Omental fat pad (tissue), 4 donors: ENCODE measurements around the gene TRIM67. TPM values are rescaled to one million over a fixed set of nuclear protein-coding genes. Genes with fewer than 3 reads are reported as not detected.

Source experiments
- ATAC-seq: fragments of 150-250 bp; one replicate; pipeline ENCODE4 v1.9.1; 2016; ENCODE audit warnings: mild to moderate bottlenecking, moderate library complexity; ENCODE audit not compliant: low FRiP score
- DNase-seq: peaks from one replicate; pipeline ENCODE4 v3.0.0-alpha.2; 2019; ENCODE audit warnings: low spot score
- total RNA-seq, 4 donors: library from RNA; depleted of rRNA; stranded (reverse); fragments of >200 nt; gene quantifications; one replicate each; pipeline ENCODE4 v1.1.0, GENCODE V29; 2016
- TF ChIP-seq, protein P1 (sequence below), 3 donors: fragments of 450-650 bp; IDR thresholded peaks; one replicate each; pipeline ENCODE4 v1.5.1; 2016 to 2017; ENCODE audit warnings: antibody characterized with exemption in 3 of 3, mild to moderate bottlenecking in 3 of 3, moderate library complexity in 2 of 3

TRIM67 gene
- total RNA-seq, 4 donors from 2014 or later = 0.06 to 0.32 TPM; not detected in 2

DNA sequence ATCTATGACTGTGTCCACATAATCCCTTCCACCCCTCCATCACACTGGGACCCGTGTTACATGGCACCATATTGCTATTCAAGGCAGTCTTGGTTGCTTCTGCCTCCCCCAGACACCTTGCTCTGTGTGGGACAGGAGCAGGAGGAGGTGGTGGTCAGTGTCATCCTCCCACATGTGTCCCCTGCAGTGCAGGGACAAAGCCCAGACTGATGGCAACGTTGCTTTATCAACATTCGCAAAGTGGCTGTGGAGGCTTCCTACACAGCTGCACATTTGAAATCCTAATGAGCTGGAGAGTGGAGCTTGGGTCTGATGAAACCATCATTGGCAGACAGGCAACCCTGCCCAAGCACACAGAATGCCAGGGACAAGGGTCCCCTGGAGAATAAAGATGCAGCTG, 26.2 kb downstream of the TRIM67 start:
- DNase-seq (no peak), ATAC-seq (no peak)
- TF ChIP-seq, protein P1, sequence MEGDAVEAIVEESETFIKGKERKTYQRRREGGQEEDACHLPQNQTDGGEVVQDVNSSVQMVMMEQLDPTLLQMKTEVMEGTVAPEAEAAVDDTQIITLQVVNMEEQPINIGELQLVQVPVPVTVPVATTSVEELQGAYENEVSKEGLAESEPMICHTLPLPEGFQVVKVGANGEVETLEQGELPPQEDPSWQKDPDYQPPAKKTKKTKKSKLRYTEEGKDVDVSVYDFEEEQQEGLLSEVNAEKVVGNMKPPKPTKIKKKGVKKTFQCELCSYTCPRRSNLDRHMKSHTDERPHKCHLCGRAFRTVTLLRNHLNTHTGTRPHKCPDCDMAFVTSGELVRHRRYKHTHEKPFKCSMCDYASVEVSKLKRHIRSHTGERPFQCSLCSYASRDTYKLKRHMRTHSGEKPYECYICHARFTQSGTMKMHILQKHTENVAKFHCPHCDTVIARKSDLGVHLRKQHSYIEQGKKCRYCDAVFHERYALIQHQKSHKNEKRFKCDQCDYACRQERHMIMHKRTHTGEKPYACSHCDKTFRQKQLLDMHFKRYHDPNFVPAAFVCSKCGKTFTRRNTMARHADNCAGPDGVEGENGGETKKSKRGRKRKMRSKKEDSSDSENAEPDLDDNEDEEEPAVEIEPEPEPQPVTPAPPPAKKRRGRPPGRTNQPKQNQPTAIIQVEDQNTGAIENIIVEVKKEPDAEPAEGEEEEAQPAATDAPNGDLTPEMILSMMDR (IDR thresholded peaks at IDR 0.05) = no peak

DNA sequence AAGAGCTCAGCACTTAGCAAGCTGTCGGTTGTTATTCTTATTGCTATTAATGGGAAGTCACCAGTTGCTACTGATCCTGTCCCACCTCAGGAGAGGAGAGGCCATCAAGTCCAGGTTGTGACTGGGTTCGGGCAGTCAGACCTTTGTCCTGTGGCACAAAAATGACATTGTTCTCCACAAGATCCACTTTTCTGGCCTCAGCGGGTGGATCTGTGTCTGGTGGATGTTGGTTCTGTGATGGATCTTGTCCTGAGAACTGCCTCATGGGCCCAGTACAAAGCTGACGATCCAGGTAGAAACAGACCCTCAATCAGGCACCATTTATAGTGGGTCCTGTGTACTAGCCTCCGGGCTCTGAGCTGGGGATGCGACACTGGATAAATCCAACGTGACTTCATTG, 26.9 kb downstream of the TRIM67 start:
- ATAC-seq (no peak), DNase-seq (no peak)
- TF ChIP-seq, protein P1 (IDR thresholded peaks at IDR 0.05) = no peak

DNA sequence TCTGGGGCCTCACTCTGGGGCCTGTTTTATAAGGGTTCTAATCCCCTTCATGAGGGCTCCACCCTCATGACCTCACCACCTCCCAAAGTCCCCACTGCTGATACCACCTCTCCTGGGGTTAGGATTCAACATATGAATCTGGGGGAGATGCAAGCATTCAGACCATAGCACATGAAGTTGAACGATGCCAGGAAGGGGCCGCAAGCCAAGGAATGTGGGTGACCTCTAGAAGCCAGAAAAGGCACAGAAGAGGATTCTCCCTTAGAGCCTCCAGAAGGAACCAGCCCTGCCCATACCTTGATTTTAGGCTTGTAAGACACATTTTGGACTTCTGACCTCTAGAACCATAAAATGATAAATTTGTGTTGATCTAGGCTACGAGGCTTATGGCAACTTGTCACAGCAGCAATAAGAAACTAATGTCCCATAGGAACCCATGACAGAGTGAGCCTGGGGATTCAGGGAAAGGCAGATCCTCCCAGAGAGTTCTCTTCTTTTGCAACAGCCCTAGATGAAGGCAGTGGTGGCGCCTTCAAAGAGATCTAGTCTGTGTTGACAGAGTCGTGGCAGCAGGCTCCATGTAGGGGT, 27.9 kb downstream of the TRIM67 start:
- no peak for DNase-seq
- no peak for ATAC-seq
- TF ChIP-seq, protein P1 (IDR thresholded peaks at IDR 0.05) = no peak

DNA sequence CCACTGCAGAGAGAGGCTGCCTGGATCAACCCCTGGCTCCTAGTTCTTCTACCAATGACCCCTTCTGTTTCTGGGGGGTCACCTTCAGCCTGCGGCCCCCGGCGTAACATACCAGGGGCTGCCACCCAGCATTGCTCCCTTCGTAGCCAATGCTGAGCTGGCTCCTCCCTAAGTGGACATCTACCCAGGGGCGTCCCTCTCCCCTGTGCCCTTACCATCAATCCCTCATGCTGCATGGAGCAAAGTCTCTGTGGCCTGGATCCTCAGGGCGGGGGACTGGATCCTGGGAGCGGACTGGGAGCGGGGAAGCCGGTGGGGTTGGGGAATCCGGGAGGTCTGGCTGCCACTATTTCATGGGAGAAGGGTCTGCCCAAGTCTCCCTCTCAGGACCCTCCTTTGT, 28.6 kb downstream of the TRIM67 start:
- ATAC-seq (no peak), DNase-seq (no peak)
- TF ChIP-seq, protein P1 (IDR thresholded peaks at IDR 0.05) = no peak

DNA sequence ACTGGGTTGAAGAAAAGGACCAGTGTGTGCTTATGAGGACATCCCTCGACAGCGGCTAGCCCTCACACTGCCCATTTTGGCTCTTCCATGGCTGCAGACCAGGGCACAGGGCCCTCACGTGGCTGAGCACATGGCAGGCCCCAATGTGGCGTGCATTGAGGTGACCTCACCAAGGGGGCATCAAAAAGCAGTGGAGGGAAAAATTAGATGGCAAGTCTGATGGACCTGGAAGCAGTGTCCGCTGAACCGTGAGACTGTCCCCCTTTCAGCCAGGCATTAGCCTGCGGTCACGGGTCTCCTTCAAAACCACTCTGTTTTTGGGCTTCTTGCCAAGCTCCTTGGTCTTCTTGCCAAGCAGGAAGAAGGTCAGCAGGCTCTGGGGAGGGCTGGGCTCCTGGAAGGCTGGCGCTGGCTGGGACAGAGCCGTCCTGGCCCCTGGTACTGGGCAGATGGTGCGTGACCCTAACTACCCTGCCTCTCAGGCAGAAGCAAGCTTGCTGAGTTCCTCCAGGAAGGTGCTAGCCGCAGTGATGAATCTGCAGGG, 30.8 kb downstream of the TRIM67 start:
- TF ChIP-seq, protein P1 (IDR thresholded peaks at IDR 0.05) = no peak
- DNase-seq (no peak), ATAC-seq (no peak)

DNA sequence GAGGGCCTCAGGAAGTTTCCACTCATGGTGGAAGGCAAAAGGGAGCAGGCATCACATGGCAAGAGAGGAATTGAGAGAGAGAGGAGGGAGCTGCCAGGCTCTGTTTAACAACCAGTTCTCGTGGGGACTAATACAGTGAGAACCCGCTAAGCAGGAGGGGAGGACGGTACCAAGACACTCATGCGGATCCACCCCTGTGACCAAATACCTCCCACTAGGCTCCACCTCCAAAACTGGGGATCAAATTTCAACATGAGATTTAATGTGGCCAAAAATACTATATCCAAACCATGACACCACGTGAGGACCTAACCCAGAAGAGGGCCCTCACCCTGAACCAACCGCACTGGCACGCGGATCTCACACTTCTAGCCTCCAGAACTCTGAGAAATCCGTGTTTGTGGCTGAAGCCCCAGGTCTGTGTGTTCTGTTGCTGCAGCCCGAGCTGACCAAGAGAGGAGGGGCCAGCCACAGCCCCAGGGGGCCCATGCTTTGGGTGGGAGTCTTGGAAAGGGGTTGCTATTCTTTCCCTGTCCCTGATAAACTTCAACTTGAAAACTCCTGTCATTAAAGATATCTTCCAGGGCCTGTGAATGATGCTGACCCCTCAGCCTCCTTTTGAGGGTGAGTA, 32.0 kb downstream of the TRIM67 start:
- ATAC-seq = no peak

More for the DNA sequence above, 32.0 kb downstream of the TRIM67 start:
- DNase-seq = no peak
- TF ChIP-seq, protein P1 (IDR thresholded peaks at IDR 0.05) = no peak
